Cardiac muscle cell (in vitro differentiated cells and primary cell): ENCODE measurements around the gene CST6. TPM values are rescaled to one million over a fixed set of nuclear protein-coding genes. Genes with fewer than 3 reads are reported as not detected.

Experiments used
- DNase-seq, 2 donors: peaks; one replicate each; pipeline versions ENCODE4 v3.0.0 to v3.0.0-alpha.2; 2010 to 2017; ENCODE audit warnings: low read depth in 1 of 2, low spot score in 1 of 2
- H3K27ac ChIP-seq: fragments of 200-600 bp; sonication (generic); 2 replicates; pipeline ENCODE4 v1.5.1; 2016
- H3K27me3 ChIP-seq: fragments of 200-600 bp; sonication (generic); 2 replicates; pipeline ENCODE4 v1.6.0; 2016; ENCODE audit warnings: control low read depth
- H3K36me3 ChIP-seq: fragments of 200-600 bp; sonication (generic); 2 replicates; pipeline ENCODE4 v1.5.1; 2016; ENCODE audit warnings: control low read depth
- H3K4me1 ChIP-seq: fragments of 200-600 bp; sonication (generic); 2 replicates; pipeline ENCODE4 v1.8.1; 2017; ENCODE audit warnings: low read depth, mild to moderate bottlenecking, mixed run types
- H3K4me3 ChIP-seq: fragments of 200-600 bp; sonication (generic); 2 replicates; pipeline ENCODE4 v1.5.1; 2016; ENCODE audit warnings: mild to moderate bottlenecking
- H3K9me3 ChIP-seq: fragments of 200-600 bp; sonication (generic); 2 replicates; pipeline ENCODE4 v1.5.1; 2017; ENCODE audit warnings: low read depth, mild to moderate bottlenecking, control low read depth
- CTCF ChIP-seq: IDR thresholded peaks from 2 replicates; pipeline ENCODE4 v1.5.1; 2012; ENCODE audit warnings: low read depth, mild to moderate bottlenecking, low read length
- polyA plus RNA-seq: library from polyadenylated mRNA; unstranded; fragments of >200 nt; fragmentation: Nextera tagmentation; extraction: Ambion mirVana; gene quantifications from 2 replicates; pipeline ENCODE4 v1.2.1, GENCODE V29; 2016
- total RNA-seq: library from RNA; depleted of rRNA; stranded (reverse); fragments of >200 nt; gene quantifications from 2 replicates; pipeline ENCODE4 v1.2.3, GENCODE V29; 2016

CST6 gene
- total and polyA plus RNA-seq, 2 experiments from 2014 or later: not detected

GRCh38 chr11:66015454-66015881, 3.7 kb downstream of the CST6 start:
- no peak for TF ChIP-seq CTCF
- H3K4me1 ChIP-seq: no peaks in the 10 kb centered on the region
- H3K27me3 ChIP-seq: peaks cover 21% of the 10 kb centered on the region
- DNase-seq: peak in 1 of 2 donors; percentile 37
- no peak overlapping the region for H3K27ac ChIP-seq
- H3K9me3 ChIP-seq: no peaks in the 10 kb centered on the region
- H3K4me3 ChIP-seq: no peak overlapping the region
- H3K36me3 ChIP-seq: no peaks in the 10 kb centered on the region

GRCh38 chr11:66015936-66016792, 4.4 kb downstream of the CST6 start:
- Histone ChIP-seq H3K9me3 (no peaks in the 10 kb centered on the region), H3K36me3 (no peaks in the 10 kb centered on the region), H3K4me3 (no peak overlapping the region), H3K27ac (no peak overlapping the region), H3K27me3 (peaks cover 16% of the 10 kb centered on the region), H3K4me1 (no peaks in the 10 kb centered on the region)
- TF ChIP-seq CTCF: no peak
- DNase-seq: no peak

GRCh38 chr11:66016793-66017177, 5.0 kb downstream of the CST6 start:
- H3K4me3 ChIP-seq: no peak overlapping the region
- peaks cover 11% of the 10 kb centered on the region for H3K27me3 ChIP-seq
- H3K4me1 ChIP-seq: no peaks in the 10 kb centered on the region
- TF ChIP-seq CTCF: no peak
- no peaks in the 10 kb centered on the region for H3K9me3 ChIP-seq
- no peak overlapping the region for H3K27ac ChIP-seq
- no peaks in the 10 kb centered on the region for H3K36me3 ChIP-seq
- DNase-seq: no peak

GRCh38 chr11:66017321-66017720, 5.5 kb downstream of the CST6 start:
- H3K4me1 ChIP-seq: no peaks in the 10 kb centered on the region
- H3K9me3 ChIP-seq: no peaks in the 10 kb centered on the region
- H3K27ac ChIP-seq: no peak overlapping the region
- no peaks in the 10 kb centered on the region for H3K36me3 ChIP-seq
- no peak overlapping the region for H3K4me3 ChIP-seq
- H3K27me3 ChIP-seq: peaks cover 6% of the 10 kb centered on the region
- no peak for DNase-seq
- no peak for TF ChIP-seq CTCF

GRCh38 chr11:66020212-66020611, 8.4 kb downstream of the CST6 start:
- no peak for TF ChIP-seq CTCF
- no peaks in the 10 kb centered on the region for H3K9me3 ChIP-seq
- no peaks in the 10 kb centered on the region for H3K36me3 ChIP-seq
- DNase-seq: no peak
- no peak overlapping the region for H3K4me3 ChIP-seq
- H3K27me3 ChIP-seq: peaks cover 12% of the 10 kb centered on the region
- H3K27ac ChIP-seq: no peak overlapping the region
- H3K4me1 ChIP-seq: no peaks in the 10 kb centered on the region
